ENCODE measurements around the gene ADAMTS15. TPM values are rescaled to one million over a fixed set of nuclear protein-coding genes. Genes with fewer than 3 reads are reported as not detected.
"Not testable (repeated sequence)": the region's sequence is repeated elsewhere in the genome, so short reads cannot be mapped to it uniquely, and the experiment has no call there.

The ADAMTS15 gene
- total RNA-seq, 6 donors from 2014 or later: 2.5 to 23.0 (median 7.2) TPM

DNA sequence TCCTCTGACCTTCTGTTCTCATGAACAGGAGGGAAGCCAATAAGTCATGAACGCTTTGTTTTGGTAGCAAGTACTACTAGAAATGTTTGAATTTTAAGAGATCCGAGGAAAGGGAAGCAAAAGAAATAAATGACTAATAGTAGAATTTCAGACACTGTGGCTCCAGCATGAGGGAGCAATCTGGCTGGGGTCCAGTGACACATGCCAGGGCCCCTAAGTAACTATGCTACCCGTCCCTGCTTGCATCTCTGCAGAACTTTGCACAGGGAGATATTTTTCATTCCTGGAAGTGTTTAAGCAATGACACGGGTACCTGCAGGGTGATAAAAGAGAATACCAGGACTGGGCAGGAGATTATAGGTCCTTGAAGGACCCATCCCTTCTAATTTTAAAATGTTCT is 12.8 kb upstream of the ADAMTS15 start:
- no peak overlapping the region for H3K27ac ChIP-seq
- no peak for ATAC-seq (ENCODE audit: low FRiP score in 2 of 2)

DNA sequence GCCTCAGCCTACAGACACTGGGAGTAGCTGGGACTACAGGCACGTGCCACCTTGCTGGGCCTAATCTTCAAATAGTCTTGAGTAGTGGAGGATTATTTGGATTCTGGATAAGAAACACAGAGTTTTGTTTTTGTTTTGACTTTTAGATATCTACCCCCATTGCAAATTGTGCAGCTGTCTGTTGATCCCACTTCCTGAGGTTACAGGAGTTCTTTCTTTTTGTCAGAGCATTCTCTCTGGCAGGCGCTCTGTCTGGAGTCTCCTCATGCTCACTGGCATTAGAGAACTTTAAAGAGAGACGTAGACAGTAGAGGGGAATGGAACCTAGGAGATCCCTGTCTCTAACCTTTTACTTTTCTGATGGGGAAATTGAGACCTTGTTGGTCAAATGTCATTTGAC is 12.3 kb upstream of the ADAMTS15 start:
- no peak for ATAC-seq (ENCODE audit: low FRiP score in 2 of 2)
- WGBS, 2 donors: 68 to 86% methylated on average over 3 of the region's 3 CpGs
- TF ChIP-seq POLR2A (IDR thresholded peaks at IDR 0.05) (no peak), POLR2AphosphoS5 (IDR thresholded peaks at IDR 0.05) (no peak), EP300 (IDR thresholded peaks at IDR 0.05) (no peak)
- TF ChIP-seq, protein P1, sequence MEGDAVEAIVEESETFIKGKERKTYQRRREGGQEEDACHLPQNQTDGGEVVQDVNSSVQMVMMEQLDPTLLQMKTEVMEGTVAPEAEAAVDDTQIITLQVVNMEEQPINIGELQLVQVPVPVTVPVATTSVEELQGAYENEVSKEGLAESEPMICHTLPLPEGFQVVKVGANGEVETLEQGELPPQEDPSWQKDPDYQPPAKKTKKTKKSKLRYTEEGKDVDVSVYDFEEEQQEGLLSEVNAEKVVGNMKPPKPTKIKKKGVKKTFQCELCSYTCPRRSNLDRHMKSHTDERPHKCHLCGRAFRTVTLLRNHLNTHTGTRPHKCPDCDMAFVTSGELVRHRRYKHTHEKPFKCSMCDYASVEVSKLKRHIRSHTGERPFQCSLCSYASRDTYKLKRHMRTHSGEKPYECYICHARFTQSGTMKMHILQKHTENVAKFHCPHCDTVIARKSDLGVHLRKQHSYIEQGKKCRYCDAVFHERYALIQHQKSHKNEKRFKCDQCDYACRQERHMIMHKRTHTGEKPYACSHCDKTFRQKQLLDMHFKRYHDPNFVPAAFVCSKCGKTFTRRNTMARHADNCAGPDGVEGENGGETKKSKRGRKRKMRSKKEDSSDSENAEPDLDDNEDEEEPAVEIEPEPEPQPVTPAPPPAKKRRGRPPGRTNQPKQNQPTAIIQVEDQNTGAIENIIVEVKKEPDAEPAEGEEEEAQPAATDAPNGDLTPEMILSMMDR (IDR thresholded peaks at IDR 0.05): no peak
- no peaks in the 10 kb centered on the region for H3K9me3 ChIP-seq
- no peak overlapping the region for H3K4me3 ChIP-seq
- no peak overlapping the region for H3K27ac ChIP-seq
- DNase-seq: no peak
- H3K27me3 ChIP-seq: no peaks in the 10 kb centered on the region
- no peaks in the 10 kb centered on the region for H3K36me3 ChIP-seq
- H3K4me1 ChIP-seq: peaks cover 0 to 9% (median 4%) of the 10 kb centered on the region in 4 donors

More for the DNA sequence above, 12.8 kb upstream of the ADAMTS15 start:
- H3K4me3 ChIP-seq: no peak overlapping the region
- TF ChIP-seq EP300 (IDR thresholded peaks at IDR 0.05): no peak
- TF ChIP-seq POLR2AphosphoS5 (IDR thresholded peaks at IDR 0.05): no peak
- TF ChIP-seq, protein P1 (IDR thresholded peaks at IDR 0.05): no peak
- TF ChIP-seq POLR2A (IDR thresholded peaks at IDR 0.05): no peak
- H3K9me3 ChIP-seq: no peaks in the 10 kb centered on the region
- no peaks in the 10 kb centered on the region for H3K36me3 ChIP-seq
- peaks cover 0 to 9% (median 4%) of the 10 kb centered on the region in 4 donors for H3K4me1 ChIP-seq
- WGBS, 2 donors: 46 to 50% methylated on average over 4 of the region's 4 CpGs
- no peaks in the 10 kb centered on the region for H3K27me3 ChIP-seq
- no peak for DNase-seq

DNA sequence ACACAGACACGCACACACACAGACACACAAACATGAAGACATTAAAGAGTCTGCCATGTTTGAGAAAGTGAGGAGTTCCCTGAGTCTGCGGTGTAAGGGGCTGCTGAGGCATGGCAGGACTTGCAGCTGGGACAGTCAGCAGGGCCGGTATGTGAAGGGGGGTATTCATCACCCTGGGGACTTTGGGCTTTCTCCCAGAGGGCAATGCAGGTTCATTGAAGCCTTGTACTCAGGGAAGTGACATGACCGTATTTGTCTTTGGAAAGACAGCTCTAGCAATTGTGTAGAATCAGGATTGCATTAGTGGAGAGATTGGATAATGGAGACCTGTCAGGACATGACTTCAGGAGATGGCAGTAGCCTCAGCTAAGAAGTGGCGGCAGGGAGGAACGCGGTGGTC is 10.6 kb upstream of the ADAMTS15 start:
- H3K27ac ChIP-seq: no peak overlapping the region
- H3K9me3 ChIP-seq: no peaks in the 10 kb centered on the region
- H3K4me3 ChIP-seq: no peak overlapping the region
- no peaks in the 10 kb centered on the region for H3K27me3 ChIP-seq
- ATAC-seq (ENCODE audit: low FRiP score in 2 of 2) (no peak), DNase-seq (no peak)
- no peaks in the 10 kb centered on the region for H3K36me3 ChIP-seq
- 91 to 94% methylated on average over 7 of the region's 7 CpGs for WGBS, 2 donors
- H3K4me1 ChIP-seq: peaks cover 0 to 9% (median 4%) of the 10 kb centered on the region in 4 donors
- TF ChIP-seq, protein P1 (IDR thresholded peaks at IDR 0.05): no peak
- TF ChIP-seq POLR2A (IDR thresholded peaks at IDR 0.05) (no peak), EP300 (IDR thresholded peaks at IDR 0.05) (no peak), POLR2AphosphoS5 (IDR thresholded peaks at IDR 0.05) (no peak)

DNA sequence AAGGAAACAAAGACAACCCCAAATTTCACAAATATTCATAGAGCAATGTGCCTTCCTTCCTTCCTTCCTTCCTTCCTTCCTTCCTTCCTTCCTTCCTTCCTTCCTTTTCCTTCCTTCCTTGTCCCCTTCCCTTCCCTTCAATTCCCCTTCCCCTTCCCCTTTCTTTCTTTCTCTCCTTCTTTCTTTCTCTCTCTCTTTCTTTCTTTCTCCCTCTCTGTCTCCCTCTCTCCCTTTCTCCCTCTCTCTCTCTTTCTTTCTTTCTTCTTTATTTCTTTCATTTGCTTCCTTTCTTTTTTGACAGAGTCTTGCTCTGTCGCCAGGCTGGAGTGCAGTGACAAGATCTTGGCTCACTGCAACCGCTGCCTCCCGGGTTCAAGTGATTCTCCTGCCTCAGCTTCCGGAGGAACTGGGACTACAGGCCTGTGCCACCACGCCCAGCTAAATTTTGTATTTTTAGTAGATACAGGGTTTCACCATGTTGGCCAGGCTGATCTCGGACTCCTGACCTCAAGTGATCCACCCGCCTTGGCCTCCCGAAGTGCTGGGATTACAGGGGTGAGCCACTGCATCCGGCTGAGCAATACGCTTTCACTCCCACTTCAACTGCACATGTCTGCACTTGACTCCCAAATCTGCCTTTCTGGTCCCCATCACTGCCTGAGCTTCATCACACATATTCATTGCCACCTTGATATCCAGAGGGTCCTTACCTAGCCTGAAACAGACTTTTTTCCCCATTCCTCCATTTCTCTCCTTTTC is 9.9 kb upstream of the ADAMTS15 start:
- not testable (repeated sequence) for H3K27me3 ChIP-seq; H3K36me3 ChIP-seq; H3K27ac ChIP-seq; H3K4me3 ChIP-seq; H3K4me1 ChIP-seq; ATAC-seq (ENCODE audit: low FRiP score in 2 of 2); H3K9me3 ChIP-seq; DNase-seq
- 88 to 89% methylated on average over 10 of the region's 10 CpGs for WGBS, 2 donors

DNA sequence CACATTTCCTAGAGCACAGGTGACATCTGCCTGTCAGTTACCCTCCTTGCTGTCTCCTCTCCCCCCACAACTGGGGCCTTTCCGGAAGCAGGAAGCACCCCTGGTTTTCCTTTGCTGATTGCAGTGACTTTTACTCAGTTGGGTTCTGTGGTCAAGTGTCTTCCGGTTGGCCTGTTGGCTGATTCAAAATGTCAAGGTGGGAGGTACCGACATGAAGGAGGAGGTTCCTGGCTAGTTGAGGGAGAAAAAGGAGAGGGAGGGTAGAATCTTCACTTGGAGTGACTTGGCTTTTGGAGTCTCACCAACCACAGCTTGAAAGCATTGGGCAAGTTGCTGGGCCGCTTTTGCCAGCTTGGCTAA is 9.3 kb upstream of the ADAMTS15 start:
- Histone ChIP-seq H3K27me3 (no peaks in the 10 kb centered on the region), H3K9me3 (no peaks in the 10 kb centered on the region), H3K27ac (no peak overlapping the region), H3K36me3 (no peaks in the 10 kb centered on the region), H3K4me1 (peaks cover 0 to 9% (median 4%) of the 10 kb centered on the region in 4 donors), H3K4me3 (no peak overlapping the region)
- TF ChIP-seq, protein P1 (IDR thresholded peaks at IDR 0.05): no peak
- TF ChIP-seq EP300 (IDR thresholded peaks at IDR 0.05) (no peak), POLR2A (IDR thresholded peaks at IDR 0.05) (no peak), POLR2AphosphoS5 (IDR thresholded peaks at IDR 0.05) (no peak)
- ATAC-seq (ENCODE audit: low FRiP score in 2 of 2) (no peak), DNase-seq (no peak)
- WGBS, 2 donors: 69 to 70% methylated on average over 4 of the region's 4 CpGs

Data from upper lobe of left lung (tissue), 6 donors.